Measurements from ENCODE around the gene VPS54.
"Not testable (repeated sequence)": the region's sequence is repeated elsewhere in the genome, so short reads cannot be mapped to it uniquely, and the experiment has no call there.

DNA sequence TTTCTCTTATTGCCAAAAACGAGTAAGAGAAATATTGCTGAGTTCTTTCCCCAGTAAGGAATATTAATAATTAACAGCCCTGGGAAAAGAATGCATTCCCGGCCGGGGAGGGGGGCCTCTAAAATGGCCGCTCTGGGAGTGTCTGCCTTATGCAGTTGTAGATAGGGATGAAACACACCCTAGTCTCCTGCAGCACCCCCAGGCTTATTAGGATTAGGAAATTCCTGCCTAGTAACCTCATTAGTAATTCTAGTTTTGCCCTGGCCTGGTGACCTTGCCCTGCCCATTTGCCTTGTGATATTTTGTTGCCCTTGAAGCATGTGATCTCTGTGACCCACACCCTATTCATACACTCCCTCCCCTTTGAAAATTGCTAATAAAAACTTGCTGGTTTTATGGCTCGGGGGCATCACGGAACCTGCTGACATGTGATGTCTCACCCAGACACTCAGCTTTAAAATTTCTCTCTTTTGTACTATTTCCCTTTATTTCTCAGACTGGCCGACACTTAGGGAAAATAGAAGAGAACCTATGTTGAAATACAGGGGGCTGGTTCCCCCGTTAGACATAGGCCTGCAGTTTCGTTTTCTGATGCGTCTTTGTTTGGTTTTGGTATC is 22.5 kb downstream of the VPS54 start:
- TF ChIP-seq, protein P1, sequence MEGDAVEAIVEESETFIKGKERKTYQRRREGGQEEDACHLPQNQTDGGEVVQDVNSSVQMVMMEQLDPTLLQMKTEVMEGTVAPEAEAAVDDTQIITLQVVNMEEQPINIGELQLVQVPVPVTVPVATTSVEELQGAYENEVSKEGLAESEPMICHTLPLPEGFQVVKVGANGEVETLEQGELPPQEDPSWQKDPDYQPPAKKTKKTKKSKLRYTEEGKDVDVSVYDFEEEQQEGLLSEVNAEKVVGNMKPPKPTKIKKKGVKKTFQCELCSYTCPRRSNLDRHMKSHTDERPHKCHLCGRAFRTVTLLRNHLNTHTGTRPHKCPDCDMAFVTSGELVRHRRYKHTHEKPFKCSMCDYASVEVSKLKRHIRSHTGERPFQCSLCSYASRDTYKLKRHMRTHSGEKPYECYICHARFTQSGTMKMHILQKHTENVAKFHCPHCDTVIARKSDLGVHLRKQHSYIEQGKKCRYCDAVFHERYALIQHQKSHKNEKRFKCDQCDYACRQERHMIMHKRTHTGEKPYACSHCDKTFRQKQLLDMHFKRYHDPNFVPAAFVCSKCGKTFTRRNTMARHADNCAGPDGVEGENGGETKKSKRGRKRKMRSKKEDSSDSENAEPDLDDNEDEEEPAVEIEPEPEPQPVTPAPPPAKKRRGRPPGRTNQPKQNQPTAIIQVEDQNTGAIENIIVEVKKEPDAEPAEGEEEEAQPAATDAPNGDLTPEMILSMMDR (conservative IDR thresholded peaks at IDR 0.05; ENCODE audit: low read depth, low read length): not testable (repeated sequence)
- not testable (repeated sequence) for TF ChIP-seq EZH2 (IDR thresholded peaks at IDR 0.05; ENCODE audit: borderline replicate concordance, low read depth, low read length, poor library complexity, severe bottlenecking)
